HCEC 1CT (cell line): Measurements from ENCODE around the gene NDUFS2.
"Not testable (repeated sequence)": the region's sequence is repeated elsewhere in the genome, so short reads cannot be mapped to it uniquely, and the experiment has no call there.

Source experiments
- DNase-seq: peaks from one replicate; pipeline ENCODE4 v3.0.0-alpha.2; 2017

The NDUFS2 gene

GRCh38 chr1:161255955-161256520, 53.9 kb downstream of the NDUFS2 start:
- DNase-seq = not testable (repeated sequence)

DNA sequence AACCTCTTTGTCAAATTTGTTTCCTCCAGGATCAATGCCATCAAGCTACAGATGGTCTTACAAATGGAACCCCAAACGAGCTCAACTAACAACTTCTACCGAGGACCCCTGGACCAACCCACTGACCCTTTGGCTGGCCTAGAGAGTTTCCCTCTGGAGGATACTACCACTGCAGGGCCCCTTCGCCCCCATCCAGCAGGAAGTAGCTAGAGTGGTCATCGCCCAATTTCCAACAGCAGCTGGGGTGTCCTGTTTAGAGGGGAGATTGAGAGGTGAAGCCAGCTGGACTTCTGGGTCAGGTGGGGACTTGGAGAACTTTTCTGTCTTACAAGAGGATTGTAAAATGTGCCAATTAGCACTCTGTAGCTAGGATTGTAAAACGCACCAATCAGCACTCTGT, 54.9 kb downstream of the NDUFS2 start:
- not testable (repeated sequence) for DNase-seq

- peak; percentile 33 for DNase-seq
Observed at GRCh38 chr1:161258439-161259344, 56.5 kb downstream of the NDUFS2 start, which contains the start of gene PCP4L1. Gene PCP4L1 (plus strand): TSS chr1:161258745. CDS start chr1:161258975, 230 bp downstream.

- DNase-seq = no peak
Observed at GRCh38 chr1:161259345-161259702, 57.2 kb downstream of the NDUFS2 start.

DNA sequence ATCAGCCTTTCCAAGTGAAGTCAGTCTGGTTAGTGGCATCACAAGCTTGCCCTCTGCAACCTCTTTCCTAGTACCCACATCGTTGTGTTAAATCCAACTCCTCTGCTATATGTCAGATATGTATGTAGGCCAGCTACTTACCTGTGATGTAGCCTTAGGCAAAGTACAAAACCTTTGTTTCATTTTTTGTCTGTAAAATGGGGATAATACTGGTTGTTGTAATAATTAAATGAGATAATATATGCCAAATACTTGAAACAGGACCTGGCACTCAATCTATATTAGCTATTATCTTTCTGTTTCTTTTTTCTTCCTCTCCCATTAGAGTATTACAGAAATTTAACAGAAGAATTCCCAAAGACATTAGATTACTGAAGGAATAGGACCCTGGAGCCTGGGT, 57.6 kb downstream of the NDUFS2 start:
- DNase-seq = no peak

GRCh38 chr1:161260376-161261260, 58.5 kb downstream of the NDUFS2 start:
- DNase-seq = no peak

GRCh38 chr1:161261261-161262235, 59.4 kb downstream of the NDUFS2 start:
- DNase-seq = no peak
